ENCODE results near the gene LSAMP. TPM values are rescaled to one million over a fixed set of nuclear protein-coding genes. Genes with fewer than 3 reads are reported as not detected.

LSAMP gene
- polyA plus RNA-seq, 3 donors = not detected

DNA sequence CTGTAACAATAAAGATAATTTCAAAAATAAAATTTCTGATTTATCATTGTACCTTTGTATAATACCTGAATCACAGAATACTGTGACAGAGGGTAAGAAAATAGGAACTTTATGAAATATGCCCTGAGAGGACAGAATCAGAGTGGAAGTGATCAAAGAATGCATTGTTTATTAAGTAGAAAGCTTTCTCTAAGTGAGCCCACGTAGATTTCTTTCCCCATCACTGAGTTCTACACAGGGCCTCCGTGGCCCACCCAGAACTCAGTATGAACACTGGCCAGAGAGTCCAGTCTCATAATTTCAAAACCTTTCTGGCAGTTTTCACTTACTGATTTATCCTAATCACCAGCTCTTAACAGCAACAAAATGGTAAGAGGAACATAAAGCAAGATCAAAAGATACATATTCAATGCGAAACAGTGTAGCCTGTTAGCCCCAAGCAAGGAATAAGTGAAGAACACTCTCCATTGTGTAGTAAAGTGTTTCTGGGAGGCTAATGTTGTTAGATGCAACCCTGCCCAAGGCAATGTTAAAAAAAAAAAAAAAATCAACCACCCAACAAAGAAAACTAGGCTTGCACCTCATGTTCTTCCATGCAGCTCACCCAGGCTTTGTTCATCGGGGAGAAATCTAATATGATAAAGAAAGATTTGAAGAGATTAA is 341.3 kb downstream of the LSAMP start:
- Histone ChIP-seq H3K27ac (ENCODE audit: low read depth in 1 of 2, low read length in 2 of 2) (no peak overlapping the region), H2AFZ (ENCODE audit: insufficient read depth, low read depth, low read length, poor library complexity, severe bottlenecking) (no peak overlapping the region)

DNA sequence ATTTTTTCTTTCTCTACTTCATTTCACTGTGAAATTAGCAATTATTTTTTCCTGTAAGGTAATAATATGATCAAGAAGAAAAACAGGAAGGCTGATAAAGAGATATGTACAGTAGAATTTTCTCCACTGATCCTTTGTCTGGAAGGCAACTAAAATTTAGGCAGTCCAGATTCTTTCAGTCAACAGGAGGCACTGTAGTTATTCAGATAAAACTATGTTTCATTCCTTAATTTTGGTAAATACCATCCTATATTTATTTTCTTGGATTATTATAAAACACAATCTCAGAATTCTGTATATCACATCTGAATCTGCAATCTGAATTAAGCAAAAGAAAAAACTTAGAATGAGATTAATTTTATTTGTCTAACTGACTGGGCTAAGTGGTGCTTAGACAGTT is 343.2 kb downstream of the LSAMP start:
- H3K27ac Mint-ChIP-seq = no peak overlapping the region
- no peaks in the 10 kb centered on the region for H3K4me1 Mint-ChIP-seq
- H3K27me3 ChIP-seq (ENCODE audit: control insufficient read depth in 2 of 2, insufficient read depth in 2 of 2, low read length in 2 of 2) = no peaks in the 10 kb centered on the region

More for the DNA sequence above, 341.3 kb downstream of the LSAMP start:
- intact Hi-C loops (cut with micrococcal nuclease) = no loop called here
- H3K4me3 Mint-ChIP-seq = no peak overlapping the region
- Histone ChIP-seq H3K4me1 (ENCODE audit: control insufficient read depth in 1 of 2, insufficient read depth in 2 of 2, low read length in 2 of 2) (no peaks in the 10 kb centered on the region), H3K9ac (ENCODE audit: insufficient read depth, low read length, poor library complexity, severe bottlenecking) (no peak overlapping the region), H3K4me3 (replicated peaks in 1 of 3; ENCODE audit: low read depth in 2 of 3, low read length in 3 of 3) (no peak overlapping the region), H3K79me2 (ENCODE audit: insufficient read depth, low read length) (no peaks in the 10 kb centered on the region), H3K27me3 (ENCODE audit: control insufficient read depth in 2 of 2, insufficient read depth in 2 of 2, low read length in 2 of 2) (no peaks in the 10 kb centered on the region), H3K36me3 (replicated peaks in 1 of 2; ENCODE audit: control insufficient read depth in 1 of 2, insufficient read depth in 2 of 2, low read length in 2 of 2) (no peaks in the 10 kb centered on the region), H4K20me1 (ENCODE audit: insufficient read depth, low read length) (no peaks in the 10 kb centered on the region), H3K9me3 (replicated peaks in 1 of 2; ENCODE audit: control insufficient read depth in 1 of 2, insufficient read depth in 1 of 2, low read length in 2 of 2) (no peaks in the 10 kb centered on the region), H3K4me2 (replicated peaks; ENCODE audit: extremely low read depth, low read length, poor library complexity, severe bottlenecking) (no peak overlapping the region)
- H3K4me1 Mint-ChIP-seq = no peaks in the 10 kb centered on the region
- H3K9me3 Mint-ChIP-seq = peaks cover 0 to 3% (median 1%) of the 10 kb centered on the region in 7 donors
- no peak overlapping the region for H3K27ac Mint-ChIP-seq
- TF ChIP-seq, protein P1, sequence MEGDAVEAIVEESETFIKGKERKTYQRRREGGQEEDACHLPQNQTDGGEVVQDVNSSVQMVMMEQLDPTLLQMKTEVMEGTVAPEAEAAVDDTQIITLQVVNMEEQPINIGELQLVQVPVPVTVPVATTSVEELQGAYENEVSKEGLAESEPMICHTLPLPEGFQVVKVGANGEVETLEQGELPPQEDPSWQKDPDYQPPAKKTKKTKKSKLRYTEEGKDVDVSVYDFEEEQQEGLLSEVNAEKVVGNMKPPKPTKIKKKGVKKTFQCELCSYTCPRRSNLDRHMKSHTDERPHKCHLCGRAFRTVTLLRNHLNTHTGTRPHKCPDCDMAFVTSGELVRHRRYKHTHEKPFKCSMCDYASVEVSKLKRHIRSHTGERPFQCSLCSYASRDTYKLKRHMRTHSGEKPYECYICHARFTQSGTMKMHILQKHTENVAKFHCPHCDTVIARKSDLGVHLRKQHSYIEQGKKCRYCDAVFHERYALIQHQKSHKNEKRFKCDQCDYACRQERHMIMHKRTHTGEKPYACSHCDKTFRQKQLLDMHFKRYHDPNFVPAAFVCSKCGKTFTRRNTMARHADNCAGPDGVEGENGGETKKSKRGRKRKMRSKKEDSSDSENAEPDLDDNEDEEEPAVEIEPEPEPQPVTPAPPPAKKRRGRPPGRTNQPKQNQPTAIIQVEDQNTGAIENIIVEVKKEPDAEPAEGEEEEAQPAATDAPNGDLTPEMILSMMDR (IDR thresholded peaks at IDR 0.05) = no peak
- no peaks in the 10 kb centered on the region for H3K36me3 Mint-ChIP-seq
- WGBS (ENCODE audit: insufficient coverage) = 94% methylated on average over 2 of the region's 4 CpGs
- no peak for DNase-seq
- H3K27me3 Mint-ChIP-seq (ENCODE audit: low read depth in 3 of 3) = no peaks in the 10 kb centered on the region

More for the DNA sequence above, 343.2 kb downstream of the LSAMP start:
- no peaks in the 10 kb centered on the region for H3K79me2 ChIP-seq (ENCODE audit: insufficient read depth, low read length)
- H3K27me3 Mint-ChIP-seq (ENCODE audit: low read depth in 3 of 3) = no peaks in the 10 kb centered on the region
- no peaks in the 10 kb centered on the region for H3K4me1 ChIP-seq (ENCODE audit: control insufficient read depth in 1 of 2, insufficient read depth in 2 of 2, low read length in 2 of 2)
- no peaks in the 10 kb centered on the region for H3K36me3 Mint-ChIP-seq
- no peak overlapping the region for H2AFZ ChIP-seq (ENCODE audit: insufficient read depth, low read depth, low read length, poor library complexity, severe bottlenecking)
- H3K4me3 Mint-ChIP-seq = no peak overlapping the region
- no peak overlapping the region for H3K4me3 ChIP-seq (replicated peaks in 1 of 3; ENCODE audit: low read depth in 2 of 3, low read length in 3 of 3)
- no peak overlapping the region for H3K9ac ChIP-seq (ENCODE audit: insufficient read depth, low read length, poor library complexity, severe bottlenecking)
- no peak overlapping the region for H3K4me2 ChIP-seq (replicated peaks; ENCODE audit: extremely low read depth, low read length, poor library complexity, severe bottlenecking)
- TF ChIP-seq, protein P1 (IDR thresholded peaks at IDR 0.05) = no peak
- no peaks in the 10 kb centered on the region for H3K9me3 ChIP-seq (replicated peaks in 1 of 2; ENCODE audit: control insufficient read depth in 1 of 2, insufficient read depth in 1 of 2, low read length in 2 of 2)
- intact Hi-C loops (cut with micrococcal nuclease) = no loop called here
- no peaks in the 10 kb centered on the region for H3K36me3 ChIP-seq (replicated peaks in 1 of 2; ENCODE audit: control insufficient read depth in 1 of 2, insufficient read depth in 2 of 2, low read length in 2 of 2)
- no peak overlapping the region for H3K27ac ChIP-seq (ENCODE audit: low read depth in 1 of 2, low read length in 2 of 2)
- DNase-seq = no peak
- peaks cover 0 to 3% (median 0%) of the 10 kb centered on the region in 7 donors for H3K9me3 Mint-ChIP-seq
- no peaks in the 10 kb centered on the region for H4K20me1 ChIP-seq (ENCODE audit: insufficient read depth, low read length)
